A549 (cell line): Measurements from ENCODE around the gene CLASP2.

Source experiments
- MYC ChIP-seq: IDR thresholded peaks from 2 replicates; pipeline ENCODE4 v1.6.1; 2012; ENCODE audit warnings: mild to moderate bottlenecking, inconsistent platforms, low read length, improper control_type of control experiment, borderline replicate concordance
- NR3C1 ChIP-seq: fragments of >200 bp; sonication (Bioruptor Twin); formaldehyde crosslinking; IDR thresholded peaks from 3 replicates; pipeline ENCODE4 v1.6.1; 2017
- POLR2A ChIP-seq: IDR thresholded peaks from 2 replicates; pipeline ENCODE4 v1.6.1; 2012; ENCODE audit warnings: mild to moderate bottlenecking, low read length
- RAD21 ChIP-seq, 2 experiments: fragments of >200 bp in 1 of 2; sonication (Bioruptor Twin) in 1 of 2; formaldehyde crosslinking in 1 of 2; IDR thresholded peaks in 1 of 2; conservative IDR thresholded peaks in 1 of 2; 2 replicates in 1 of 2; 3 replicates in 1 of 2; pipeline ENCODE4 v1.6.1; 2012 to 2018; ENCODE audit warnings: inconsistent platforms in 1 of 2
- RFX5 ChIP-seq: fragments of 450-650 bp; IDR thresholded peaks from 2 replicates; pipeline ENCODE4 v1.7.1; 2014; ENCODE audit warnings: antibody characterized with exemption, mild to moderate bottlenecking, moderate library complexity
- TF ChIP-seq, protein P1 (sequence below): fragments of 150-350 bp; IDR thresholded peaks from 2 replicates; pipeline ENCODE4 v1.6.1; 2014; ENCODE audit warnings: low read depth, mild to moderate bottlenecking, low read length
- TF ChIP-seq, protein P2 (sequence below): IDR thresholded peaks from 2 replicates; pipeline ENCODE4 v1.6.1; 2012
- TF ChIP-seq, protein P3 (sequence below): fragments of >200 bp; sonication (Bioruptor Twin); formaldehyde crosslinking; IDR thresholded peaks from 3 replicates; pipeline ENCODE4 v1.5.1; 2016
- TF ChIP-seq, protein P4 (sequence below): fragments of >200 bp; sonication (Bioruptor Twin); formaldehyde crosslinking; IDR thresholded peaks from 3 replicates; pipeline ENCODE4 v1.6.1; 2016
- TF ChIP-seq, protein P5 (sequence below): fragments of >200 bp; sonication (Bioruptor Twin); formaldehyde crosslinking; IDR thresholded peaks from 2 replicates; pipeline ENCODE4 v1.6.1; 2016

DNA sequence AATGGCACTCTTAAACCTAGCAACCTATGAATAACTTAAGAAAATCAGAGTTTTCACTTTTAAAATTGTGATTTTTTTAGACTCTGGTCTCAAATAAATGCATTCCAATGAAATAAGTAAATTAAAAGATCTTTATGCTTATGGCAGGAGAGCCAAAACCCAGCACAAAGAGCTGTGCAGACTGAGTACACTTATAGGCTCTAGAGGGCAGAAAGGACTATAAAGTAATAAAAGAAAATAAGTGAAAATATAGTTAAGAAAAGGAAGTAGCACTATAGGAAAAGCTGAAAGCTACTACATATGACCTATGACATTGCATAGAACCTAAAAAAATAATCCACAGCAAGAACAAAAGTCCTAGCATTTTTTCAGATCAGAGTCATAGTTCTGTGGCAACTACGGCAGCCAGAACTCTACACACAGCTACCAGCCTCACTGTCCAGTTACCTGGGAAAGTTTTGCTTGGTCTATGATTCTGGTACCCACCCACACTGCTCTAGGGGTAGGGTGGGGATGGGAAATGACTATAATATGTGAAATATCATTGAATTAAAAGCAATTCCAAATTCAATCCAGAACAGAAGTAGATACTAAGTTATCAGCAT lies 30.5 kb downstream of the CLASP2 start:
- no peak for TF ChIP-seq MYC
- TF ChIP-seq, protein P1, sequence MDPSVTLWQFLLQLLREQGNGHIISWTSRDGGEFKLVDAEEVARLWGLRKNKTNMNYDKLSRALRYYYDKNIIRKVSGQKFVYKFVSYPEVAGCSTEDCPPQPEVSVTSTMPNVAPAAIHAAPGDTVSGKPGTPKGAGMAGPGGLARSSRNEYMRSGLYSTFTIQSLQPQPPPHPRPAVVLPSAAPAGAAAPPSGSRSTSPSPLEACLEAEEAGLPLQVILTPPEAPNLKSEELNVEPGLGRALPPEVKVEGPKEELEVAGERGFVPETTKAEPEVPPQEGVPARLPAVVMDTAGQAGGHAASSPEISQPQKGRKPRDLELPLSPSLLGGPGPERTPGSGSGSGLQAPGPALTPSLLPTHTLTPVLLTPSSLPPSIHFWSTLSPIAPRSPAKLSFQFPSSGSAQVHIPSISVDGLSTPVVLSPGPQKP: no peak
- no peak for TF ChIP-seq RAD21 (conservative IDR thresholded peaks at IDR 0.05 in 1 of 2, IDR thresholded peaks at IDR 0.05 in 1 of 2)
- TF ChIP-seq, protein P2, sequence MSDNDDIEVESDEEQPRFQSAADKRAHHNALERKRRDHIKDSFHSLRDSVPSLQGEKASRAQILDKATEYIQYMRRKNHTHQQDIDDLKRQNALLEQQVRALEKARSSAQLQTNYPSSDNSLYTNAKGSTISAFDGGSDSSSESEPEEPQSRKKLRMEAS: no peak
- TF ChIP-seq, protein P3, sequence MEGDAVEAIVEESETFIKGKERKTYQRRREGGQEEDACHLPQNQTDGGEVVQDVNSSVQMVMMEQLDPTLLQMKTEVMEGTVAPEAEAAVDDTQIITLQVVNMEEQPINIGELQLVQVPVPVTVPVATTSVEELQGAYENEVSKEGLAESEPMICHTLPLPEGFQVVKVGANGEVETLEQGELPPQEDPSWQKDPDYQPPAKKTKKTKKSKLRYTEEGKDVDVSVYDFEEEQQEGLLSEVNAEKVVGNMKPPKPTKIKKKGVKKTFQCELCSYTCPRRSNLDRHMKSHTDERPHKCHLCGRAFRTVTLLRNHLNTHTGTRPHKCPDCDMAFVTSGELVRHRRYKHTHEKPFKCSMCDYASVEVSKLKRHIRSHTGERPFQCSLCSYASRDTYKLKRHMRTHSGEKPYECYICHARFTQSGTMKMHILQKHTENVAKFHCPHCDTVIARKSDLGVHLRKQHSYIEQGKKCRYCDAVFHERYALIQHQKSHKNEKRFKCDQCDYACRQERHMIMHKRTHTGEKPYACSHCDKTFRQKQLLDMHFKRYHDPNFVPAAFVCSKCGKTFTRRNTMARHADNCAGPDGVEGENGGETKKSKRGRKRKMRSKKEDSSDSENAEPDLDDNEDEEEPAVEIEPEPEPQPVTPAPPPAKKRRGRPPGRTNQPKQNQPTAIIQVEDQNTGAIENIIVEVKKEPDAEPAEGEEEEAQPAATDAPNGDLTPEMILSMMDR: no peak
- TF ChIP-seq, protein P4, sequence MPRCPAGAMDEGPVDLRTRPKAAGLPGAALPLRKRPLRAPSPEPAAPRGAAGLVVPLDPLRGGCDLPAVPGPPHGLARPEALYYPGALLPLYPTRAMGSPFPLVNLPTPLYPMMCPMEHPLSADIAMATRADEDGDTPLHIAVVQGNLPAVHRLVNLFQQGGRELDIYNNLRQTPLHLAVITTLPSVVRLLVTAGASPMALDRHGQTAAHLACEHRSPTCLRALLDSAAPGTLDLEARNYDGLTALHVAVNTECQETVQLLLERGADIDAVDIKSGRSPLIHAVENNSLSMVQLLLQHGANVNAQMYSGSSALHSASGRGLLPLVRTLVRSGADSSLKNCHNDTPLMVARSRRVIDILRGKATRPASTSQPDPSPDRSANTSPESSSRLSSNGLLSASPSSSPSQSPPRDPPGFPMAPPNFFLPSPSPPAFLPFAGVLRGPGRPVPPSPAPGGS: no peak
- TF ChIP-seq, protein P5, sequence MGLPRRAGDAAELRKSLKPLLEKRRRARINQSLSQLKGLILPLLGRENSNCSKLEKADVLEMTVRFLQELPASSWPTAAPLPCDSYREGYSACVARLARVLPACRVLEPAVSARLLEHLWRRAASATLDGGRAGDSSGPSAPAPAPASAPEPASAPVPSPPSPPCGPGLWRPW: no peak
- no peak for TF ChIP-seq RFX5
- no peak for TF ChIP-seq NR3C1
- TF ChIP-seq POLR2A: no peak
